HepG2 (cell line): ENCODE results near the gene THBS1. TPM values are rescaled to one million over a fixed set of nuclear protein-coding genes. Genes with fewer than 3 reads are reported as not detected.

Experiments used
- ATAC-seq: fragments of 200-7000 bp; cut with Tn5 transposase; 3 replicates; pipeline ENCODE4 v1.9.1; 2020; ENCODE audit warnings: mild to moderate bottlenecking, moderate library complexity
- BruUV-seq: library from RNA; stranded (reverse); fragments of 400-500 nt; replicated peaks from 2 replicates; lab custom pipeline; 2021; lab: Mats Ljungman, UMichigan
- CTCF ChIA-PET: fragments of 300-600 bp; formaldehyde crosslinking; extraction: SDS; loops from one replicate; lab custom pipeline; 2021; ENCODE audit warnings: low total read pairs, inconsistent platforms, low intra/inter-chr PET ratio; lab: Yijun Ruan, JAX
- POLR2A ChIA-PET: fragments of 350-600 bp; sonication (Branson Sonifier 250); formaldehyde crosslinking; loops from one replicate; lab custom pipeline; 2020; ENCODE audit warnings: antibody characterized with exemption, inconsistent platforms; lab: Yijun Ruan, JAX
- DNase-seq: peaks from one replicate; pipeline ENCODE4 v3.0.0-alpha.2; 2015; ENCODE audit warnings: low spot score
- FAIRE-seq: peaks from 3 replicates; lab custom pipeline; 2011; peaks lifted over from hg19 to GRCh38; lab: Jason Lieb, UNC
- H2AFZ ChIP-seq: one replicate; pipeline ENCODE4 v1.6.1; 2011; ENCODE audit warnings: low read length, inconsistent platforms
- H3K27ac ChIP-seq: fragments of 300-600 bp; 3 replicates; pipeline ENCODE4 v1.8.0; 2011; ENCODE audit warnings: mixed run types, mild to moderate bottlenecking, mixed read lengths, low read length, inconsistent platforms; ENCODE audit not compliant: insufficient read depth; ENCODE audit errors: extremely low read length
- H3K27me3 ChIP-seq, 2 experiments: fragments of 200-600 bp in 1 of 2; 2 replicates in 1 of 2; 3 replicates in 1 of 2; pipeline versions ENCODE4 v1.6.0 to v1.8.0; 2011; ENCODE audit warnings: low read length in 2 of 2, mild to moderate bottlenecking in 2 of 2, moderate library complexity in 2 of 2, inconsistent platforms in 1 of 2; ENCODE audit not compliant: insufficient read depth in 2 of 2, control insufficient read depth in 1 of 2
- H3K36me3 ChIP-seq, 2 experiments: fragments of 200-600 bp in 1 of 2; replicated peaks in 1 of 2; 2 replicates in 1 of 2; 3 replicates in 1 of 2; pipeline versions ENCODE4 v1.5.1 to v1.8.0; 2011; ENCODE audit warnings: low read length in 2 of 2, inconsistent platforms in 1 of 2; ENCODE audit not compliant: insufficient read depth in 2 of 2, control insufficient read depth in 1 of 2
- H3K4me1 ChIP-seq: 2 replicates; pipeline ENCODE4 v1.5.1; 2012; ENCODE audit warnings: low read length, inconsistent platforms; ENCODE audit not compliant: insufficient read depth
- H3K4me2 ChIP-seq: 2 replicates; pipeline ENCODE4 v1.6.0; 2011; ENCODE audit warnings: low read depth, low read length, inconsistent platforms
- H3K4me3 ChIP-seq, 3 experiments: fragments of 200-600 bp in 1 of 3; sonication (generic), shearing (Covaris generic) in 1 of 3; replicated peaks in 1 of 3; 2 replicates each; pipeline ENCODE4 v1.5.1; 2011 to 2016; ENCODE audit warnings: low read length in 3 of 3, inconsistent platforms in 2 of 3, low read depth in 2 of 3, mild to moderate bottlenecking in 2 of 3, control low read depth in 1 of 3, mixed read lengths in 1 of 3; ENCODE audit not compliant: insufficient read depth in 1 of 3
- H3K79me2 ChIP-seq: one replicate; pipeline ENCODE4 v1.6.1; 2011; ENCODE audit warnings: low read length, inconsistent platforms; ENCODE audit not compliant: insufficient read depth
- H3K9ac ChIP-seq: 2 replicates; pipeline ENCODE4 v1.6.0; 2011; ENCODE audit warnings: mild to moderate bottlenecking, low read depth, low read length, inconsistent platforms; ENCODE audit not compliant: insufficient read depth
- H3K9me3 ChIP-seq: 2 replicates; pipeline ENCODE4 v1.5.1; 2012; ENCODE audit warnings: mild to moderate bottlenecking, low read length
- H4K20me1 ChIP-seq: 2 replicates; pipeline ENCODE4 v1.6.0; 2011; ENCODE audit warnings: inconsistent platforms, mild to moderate bottlenecking, low read length, moderate library complexity; ENCODE audit not compliant: insufficient read depth
- RBFOX2 ChIP-seq: fragments of 200-400 bp; formaldehyde crosslinking; IDR thresholded peaks from 2 replicates; pipeline ENCODE4 v1.6.1; 2017; ENCODE audit warnings: low read depth, mild to moderate bottlenecking, low read length
- SATB2 ChIP-seq: sonication (generic); formaldehyde crosslinking; IDR thresholded peaks from 2 replicates; pipeline ENCODE4 v1.5.0; 2020; ENCODE audit warnings: missing genetic modification reagents
- ZEB1 ChIP-seq: IDR thresholded peaks from 2 replicates; pipeline ENCODE4 v1.6.1; 2012; ENCODE audit warnings: mild to moderate bottlenecking, low read depth, inconsistent platforms; ENCODE audit not compliant: insufficient replicate concordance
- ZNF281 ChIP-seq: sonication (generic); formaldehyde crosslinking; IDR thresholded peaks from 2 replicates; pipeline ENCODE4 v1.4.0; 2020; ENCODE audit warnings: missing genetic modification reagents, borderline replicate concordance
- WGBS: methylation state at CpG from one replicate; pipeline ENCODE4 v1.1.6; 2017; ENCODE audit warnings: low lambda C conversion rate; 5-methylcytosine and 5-hydroxymethylcytosine counted together
- in situ Hi-C: cut with HindIII; loops from 2 replicates; pipeline ENCODE4 v1.10.0; 2017; ENCODE audit warnings: low pct_unique_long_range_greater_than_20kb; ENCODE audit not compliant: extremely low pct_ligation_motif_present
- intact Hi-C: fragments of 100-400 bp; cut with micrococcal nuclease; formaldehyde crosslinking; loops from one replicate; pipeline ENCODE4 v1.10.0; 2022; ENCODE audit not compliant: unreplicated experiment
- polyA plus RNA-seq, 8 experiments: library from polyadenylated mRNA; depleted of rRNA in 3 of 8; stranded (reverse) in 7 of 8; unstranded in 1 of 8; fragments of >200 nt; fragmentation: Illumina TruSeq in 4 of 8; extraction: Trizol in 4 of 8; gene quantifications; 2 replicates each; pipeline versions ENCODE4 v1.2.1 to v1.2.3, GENCODE V29; 2011 to 2016; ENCODE audit warnings: low read depth in 4 of 8, missing spikeins in 1 of 8, mixed read lengths in 1 of 8; ENCODE audit not compliant: insufficient read depth in 1 of 8
- total RNA-seq, 5 experiments: library from RNA; depleted of rRNA; stranded (reverse); fragments of >200 nt; fragmentation: Illumina TruSeq; extraction: Trizol; gene quantifications; 2 replicates each; pipeline ENCODE4 v1.2.3, GENCODE V29; 2016; ENCODE audit warnings: low read depth in 1 of 5

The THBS1 gene
- total and polyA plus RNA-seq, 2 of the 13 experiments (the other 11 are each of a cell fraction or from before 2014, with no cell fraction given), result 54.7 to 67.1 TPM

- DNase-seq (no peak), ATAC-seq (no peak), FAIRE-seq (no peak)
- H3K4me3 ChIP-seq, result no peak overlapping the region
- in situ Hi-C loops (loop anchor here (10.0 kb wide), 3 partner anchors 155 to 775 kb away; no protein-coding TSS in a partner anchor), intact Hi-C loops (no loop called here)
- H2AFZ ChIP-seq, result no peak overlapping the region
- TF ChIP-seq SATB2 (CRISPR knock-in tag) (no peak), ZEB1 (no peak)
- no peak overlapping the region for H3K9ac ChIP-seq
- H3K79me2 ChIP-seq, result no peaks in the 10 kb centered on the region
- H3K27ac ChIP-seq, result no peak overlapping the region
- POLR2A ChIA-PET, result interaction anchor here (1.4 kb wide), 1 partner anchor 8 kb away, joined by 4 read pairs; the partner anchor contains the start of gene THBS1
- H3K9me3 ChIP-seq, result no peaks in the 10 kb centered on the region
- no TSS peak for BruUV-seq
- CTCF ChIA-PET, result no interaction called here
- 96% methylated on average over 14 of the region's 14 CpGs for WGBS
- peaks cover 28% of the 10 kb centered on the region for H3K4me1 ChIP-seq
- H3K36me3 ChIP-seq, result peaks cover 48 to 97% of the 10 kb centered on the region in 2 experiments
- no peak overlapping the region for H3K4me2 ChIP-seq
- no peaks in the 10 kb centered on the region; the same call in 1 of the 2 replicates for H4K20me1 ChIP-seq
- no peaks in the 10 kb centered on the region for H3K27me3 ChIP-seq
Measured at GRCh38 chr15:39589193-39589814, 8.4 kb downstream of the THBS1 start.

- Histone ChIP-seq H3K4me2 (no peak overlapping the region), H3K9ac (no peak overlapping the region), H3K27me3 (no peaks in the 10 kb centered on the region), H3K27ac (no peak overlapping the region), H4K20me1 (no peaks in the 10 kb centered on the region; the same call in 1 of the 2 replicates), H3K4me1 (peaks cover 21% of the 10 kb centered on the region), H3K36me3 (peaks cover 50 to 92% of the 10 kb centered on the region in 2 experiments), H3K9me3 (no peaks in the 10 kb centered on the region), H3K79me2 (no peaks in the 10 kb centered on the region), H3K4me3 (no peak overlapping the region), H2AFZ (no peak overlapping the region)
- no peak for DNase-seq
- no TSS peak for BruUV-seq
- TF ChIP-seq ZNF281 (CRISPR knock-in tag) (no peak), RBFOX2 (peak; percentile 50)
- in situ Hi-C loops, result loop anchor here (10.0 kb wide), 3 partner anchors 155 to 775 kb away; no protein-coding TSS in a partner anchor
- POLR2A ChIA-PET, result interaction anchor here (1.4 kb wide), 1 partner anchor 9 kb away, joined by 4 read pairs; the partner anchor contains the start of gene THBS1
- CTCF ChIA-PET, result no interaction called here
- ATAC-seq, result no peak
- no peak for FAIRE-seq
- 99% methylated on average over 10 of the region's 13 CpGs for WGBS
- intact Hi-C loops, result no loop called here
Measured at GRCh38 chr15:39589815-39590644, 9.2 kb downstream of the THBS1 start.
